H1 (cell line): ENCODE measurements around the gene DNAJB12. TPM values are rescaled to one million over a fixed set of nuclear protein-coding genes. Genes with fewer than 3 reads are reported as not detected.

Experiments used
- CHD7 ChIP-seq: fragments of 300-600 bp; sonication (generic); IDR thresholded peaks from 2 replicates; pipeline ENCODE4 v1.7.1; 2012; ENCODE audit warnings: low read length, moderate library complexity, mild to moderate bottlenecking, inconsistent platforms; ENCODE audit not compliant: insufficient replicate concordance
- FOSL1 ChIP-seq: IDR thresholded peaks from 2 replicates; pipeline ENCODE4 v1.6.1; 2011; ENCODE audit warnings: mild to moderate bottlenecking, low read depth, low read length, moderate library complexity; ENCODE audit not compliant: insufficient read depth
- JUN ChIP-seq: IDR thresholded peaks from 2 replicates; pipeline ENCODE4 v1.6.1; 2011; ENCODE audit warnings: low read depth, mild to moderate bottlenecking, improper control_type of control experiment, low read length
- RXRA ChIP-seq: IDR thresholded peaks from 2 replicates; pipeline ENCODE4 v1.6.1; 2011; ENCODE audit warnings: low read depth, mild to moderate bottlenecking, low read length, moderate library complexity; ENCODE audit not compliant: insufficient read depth
- TBP ChIP-seq: IDR thresholded peaks from 2 replicates; pipeline ENCODE4 v1.6.1; 2011; ENCODE audit warnings: low read depth, low read length, improper control_type of control experiment
- polyA plus RNA-seq, 7 experiments: library from polyadenylated mRNA; depleted of rRNA in 3 of 7; stranded (reverse) in 5 of 7; unstranded in 2 of 7; fragments of >200 nt in 5 of 7; fragments of 200-250 nt in 2 of 7; gene quantifications; 1 replicate in 5 of 7; 2 replicates in 1 of 7; 4 replicates in 1 of 7; pipeline versions ENCODE4 v1.2.1 to v1.2.3, GENCODE V29; 2011 to 2013; ENCODE audit warnings: missing spikeins in 2 of 7, mixed read lengths in 2 of 7
- total RNA-seq: library from RNA; stranded (reverse); fragmentation: NEBNext Ultra II Directional; extraction: Animal tissue kit (Norgen Biotek cat#: 25700); gene quantifications from 2 replicates; pipeline ENCODE4 v1.2.1, GENCODE V29; 2021

DNAJB12 gene
- total and polyA plus RNA-seq, 2 of the 8 experiments (the other 6 are each of a cell fraction or from before 2014, with no cell fraction given), result 10.8 to 20.5 TPM

GRCh38 chr10:72303424-72304128 is 51.1 kb downstream of the DNAJB12 start (continued):
- TF ChIP-seq CHD7, result no peak
- TF ChIP-seq RXRA, result no peak
- TF ChIP-seq FOSL1, result no peak
- TF ChIP-seq TBP, result no peak
- TF ChIP-seq JUN, result no peak
